Stimulated activated CD8-positive, alpha-beta memory T cell treated with anti-CD3 and anti-CD28 coated beads, Interleukin-15, amount 100 ng/mL, for 1 hour (primary cell): ENCODE data around the gene FAM83D.
A peak's percentile ranks its signal among the peaks of the same experiment; 100 is the strongest.
"Not testable (repeated sequence)": the region's sequence is repeated elsewhere in the genome, so short reads cannot be mapped to it uniquely, and the experiment has no call there.

Experiments used
- DNase-seq: peaks from one replicate; pipeline ENCODE4 v3.0.0-alpha.2; 2020; ENCODE audit warnings: low read depth

Gene FAM83D

GRCh38 chr20:38935967-38936407 lies 9.8 kb downstream of the FAM83D start:
- DNase-seq = no peak

- no peak for DNase-seq
Observed at GRCh38 chr20:38937000-38937399, 10.8 kb downstream of the FAM83D start.

- DNase-seq = no peak
Observed at GRCh38 chr20:38937978-38938473, 11.8 kb downstream of the FAM83D start.

DNA sequence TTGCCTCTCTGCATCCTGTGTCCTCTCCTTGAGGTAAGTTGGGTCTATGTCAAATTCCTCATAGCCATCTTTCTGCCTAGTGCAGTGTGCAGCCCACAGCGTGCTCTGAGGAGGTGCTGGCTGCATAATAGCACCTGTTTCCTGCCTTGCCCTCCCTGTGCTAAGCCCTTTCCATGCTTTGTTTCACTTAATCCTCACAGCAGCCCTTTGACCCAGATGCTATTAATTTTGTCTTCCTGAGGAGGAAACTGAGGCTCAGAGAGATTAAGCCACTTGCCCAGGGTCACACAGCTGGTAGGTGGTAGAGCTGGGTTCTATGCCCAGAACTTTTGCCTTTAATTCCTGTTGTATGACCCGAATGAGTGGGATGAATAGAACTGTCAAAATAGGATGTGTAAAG lies 13.5 kb downstream of the FAM83D start:
- DNase-seq = no peak

GRCh38 chr20:38940644-38941043 lies 14.4 kb downstream of the FAM83D start:
- no peak for DNase-seq

- DNase-seq = no peak
Observed at GRCh38 chr20:38941726-38942389, 15.6 kb downstream of the FAM83D start.

DNA sequence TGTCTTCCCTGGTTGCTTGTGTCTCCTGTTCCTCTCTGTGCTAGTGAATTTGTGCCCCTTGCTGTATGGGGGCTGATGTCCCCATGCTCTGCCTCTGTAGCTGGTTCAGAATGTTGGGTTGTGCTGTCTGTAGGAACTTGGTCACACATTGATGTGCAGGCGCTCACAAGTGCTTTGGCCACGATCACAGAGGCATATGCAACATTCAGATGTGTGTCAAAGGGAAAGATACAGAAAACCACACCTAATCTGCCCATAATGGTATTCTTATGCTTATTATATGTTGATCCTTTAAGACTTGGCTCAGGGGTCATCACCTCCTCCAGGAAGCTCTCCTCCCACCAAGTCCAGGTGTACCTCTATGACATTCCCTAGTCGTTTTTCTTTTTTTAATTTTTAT lies 18.8 kb downstream of the FAM83D start:
- DNase-seq = no peak

- no peak for DNase-seq
Observed at GRCh38 chr20:38946836-38947235, 20.6 kb downstream of the FAM83D start.

- no peak for DNase-seq
Observed at GRCh38 chr20:38947931-38948362, 21.7 kb downstream of the FAM83D start.

- no peak for DNase-seq
Observed at GRCh38 chr20:38950254-38950653, 24.0 kb downstream of the FAM83D start.

DNA sequence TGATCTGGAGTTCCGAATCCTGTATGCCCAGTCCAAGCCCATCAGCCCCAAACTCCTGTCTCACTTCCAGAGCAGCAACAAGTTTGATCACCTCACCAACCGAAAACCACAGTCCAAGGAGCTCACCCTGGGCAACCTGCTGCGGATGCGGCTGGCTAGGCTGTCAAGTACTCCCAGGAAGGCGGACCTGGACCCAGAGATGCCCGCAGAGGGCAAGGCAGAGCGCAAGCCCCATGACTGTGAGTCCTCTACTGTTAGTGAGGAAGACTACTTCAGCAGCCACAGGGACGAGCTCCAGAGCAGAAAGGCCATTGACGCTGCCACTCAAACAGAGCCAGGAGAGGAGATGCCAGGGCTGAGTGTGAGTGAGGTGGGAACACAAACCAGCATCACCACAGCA lies 25.4 kb downstream of the FAM83D start:
- DNase-seq = no peak

- no peak for DNase-seq
Observed at GRCh38 chr20:38952153-38952552, 25.9 kb downstream of the FAM83D start.

GRCh38 chr20:38953630-38954340 lies 27.6 kb downstream of the FAM83D start:
- DNase-seq = no peak

DNA sequence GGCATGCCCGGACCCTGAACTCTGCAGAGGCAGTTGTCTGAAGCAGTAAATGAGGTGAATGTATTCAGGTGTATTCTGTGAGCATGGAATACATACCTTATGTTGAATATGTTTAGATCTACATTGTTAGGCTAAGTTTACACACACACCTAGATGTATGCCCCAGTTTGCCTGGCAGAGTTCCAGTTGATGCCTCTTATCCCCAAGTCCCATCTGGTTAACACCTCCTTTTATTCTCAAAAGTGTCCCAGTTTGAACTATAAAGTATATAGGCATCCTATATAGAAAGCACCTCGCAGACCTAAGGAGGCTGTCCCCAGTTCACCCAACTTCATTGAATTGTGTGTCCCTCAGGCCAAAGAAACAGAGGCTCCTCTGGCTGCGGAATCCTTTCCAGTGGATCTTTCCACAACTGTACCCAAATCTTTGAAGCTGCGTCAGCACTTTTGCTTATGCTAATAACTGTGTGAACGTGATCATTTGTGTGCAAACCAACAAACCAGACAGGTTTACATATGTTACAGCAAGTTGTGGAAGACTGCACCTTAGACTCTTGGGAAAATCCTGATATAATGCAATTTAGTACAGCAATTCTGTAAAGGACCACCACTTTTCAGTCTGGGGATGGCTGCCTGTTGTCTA lies 31.1 kb downstream of the FAM83D start:
- no peak for DNase-seq

DNA sequence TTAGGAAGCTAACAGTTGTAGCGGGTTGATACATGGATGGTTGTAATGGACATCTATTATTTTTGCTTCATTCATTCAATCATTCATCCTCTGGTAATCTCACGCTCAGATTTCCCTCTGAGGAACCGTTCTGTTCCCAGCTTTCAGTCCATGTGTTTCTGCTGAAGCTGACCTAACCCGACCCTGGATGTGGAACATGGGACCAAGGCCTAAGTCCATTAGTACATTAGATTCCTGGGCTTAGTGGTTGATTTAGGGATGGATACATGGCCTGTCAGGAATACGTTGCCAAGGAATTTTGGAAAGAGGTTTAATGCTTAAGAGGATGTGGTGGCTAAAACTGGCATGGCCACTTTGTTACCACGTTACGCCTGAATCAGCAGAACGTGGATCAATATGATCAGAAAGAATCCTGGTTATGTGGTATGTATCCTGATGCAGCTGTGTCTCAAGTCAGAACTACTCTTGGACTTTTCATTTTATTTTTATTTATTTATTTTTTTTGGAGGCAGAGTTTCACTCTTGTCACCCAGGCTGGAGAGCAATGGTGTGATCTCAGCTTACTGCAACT lies 31.8 kb downstream of the FAM83D start:
- no peak for DNase-seq

GRCh38 chr20:38960187-38960687 lies 34.0 kb downstream of the FAM83D start:
- DNase-seq = not testable (repeated sequence)

GRCh38 chr20:38961530-38962043 lies 35.4 kb downstream of the FAM83D start:
- DNase-seq = no peak

DNA sequence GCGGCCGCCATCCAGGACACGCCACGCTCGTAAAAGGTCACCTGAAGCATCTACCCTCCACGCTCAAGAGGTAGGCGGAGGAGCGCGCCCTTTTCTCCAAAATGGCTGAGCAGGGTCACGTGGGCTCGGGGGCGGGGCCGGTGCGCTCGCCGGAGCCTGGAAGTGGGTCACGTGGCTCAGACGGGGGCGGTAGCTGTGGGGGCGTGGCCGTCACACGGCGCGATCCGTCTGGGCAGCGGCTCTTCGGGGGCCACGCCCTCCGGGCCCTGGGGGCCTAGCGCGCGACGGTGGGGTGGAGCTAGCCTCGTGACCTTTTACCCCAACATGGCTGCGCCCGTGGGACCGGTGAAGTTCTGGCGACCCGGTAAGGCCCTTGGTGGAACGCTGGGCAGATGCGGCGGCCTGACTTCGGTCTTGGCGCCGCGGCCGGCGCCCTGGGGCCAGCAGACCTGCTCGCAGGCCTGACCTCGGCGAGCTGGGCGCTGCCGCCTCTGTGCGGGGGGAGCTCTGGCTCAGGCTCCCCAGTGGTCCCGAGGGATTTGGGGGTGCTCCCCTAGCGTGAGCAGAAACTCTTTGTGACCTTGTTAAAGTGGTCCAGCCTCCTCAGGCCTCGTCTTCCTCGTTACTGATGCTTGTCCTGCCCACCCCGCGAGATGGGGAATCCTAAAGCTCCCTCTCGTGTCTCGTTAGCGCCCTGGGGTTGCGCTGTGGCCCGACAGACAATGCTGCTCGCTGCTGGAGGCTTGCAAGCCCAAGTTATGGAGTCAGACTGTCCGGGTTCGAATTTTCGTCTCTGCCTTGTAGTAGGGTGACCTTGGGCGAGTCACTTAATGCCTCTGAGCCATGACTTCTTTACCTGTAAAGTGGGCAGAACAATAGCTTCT lies 36.1 kb downstream of the FAM83D start, which contains the start of gene DHX35:
TSS of gene DHX35 (plus strand) at position 301 of the 884 bp plus-strand sequence. CDS start at position 325, 24 bp downstream.
- DNase-seq = peak; percentile 96

DNA sequence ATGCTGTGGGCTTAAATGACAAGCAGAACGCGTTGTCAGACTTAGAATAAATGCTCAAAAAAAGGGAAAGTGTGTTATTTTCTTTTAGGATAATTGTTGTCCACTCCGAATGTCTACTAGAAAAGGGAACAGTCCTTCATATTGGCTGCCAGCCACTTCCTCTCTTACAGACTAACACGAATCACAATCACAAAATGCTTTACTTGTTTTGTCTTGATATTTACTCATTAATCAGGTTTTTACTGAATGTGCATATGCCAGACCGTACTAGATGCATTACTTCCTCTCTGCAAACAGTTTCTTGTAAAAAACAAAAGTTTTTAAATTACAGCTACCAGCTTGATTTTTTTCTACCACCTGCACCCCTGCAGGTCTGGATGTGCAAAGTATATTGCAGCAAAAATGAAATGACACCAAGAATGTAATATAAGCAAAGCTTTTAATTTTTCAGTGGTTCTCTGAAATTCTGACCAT lies 36.7 kb downstream of the FAM83D start:
- DNase-seq = no peak

DNA sequence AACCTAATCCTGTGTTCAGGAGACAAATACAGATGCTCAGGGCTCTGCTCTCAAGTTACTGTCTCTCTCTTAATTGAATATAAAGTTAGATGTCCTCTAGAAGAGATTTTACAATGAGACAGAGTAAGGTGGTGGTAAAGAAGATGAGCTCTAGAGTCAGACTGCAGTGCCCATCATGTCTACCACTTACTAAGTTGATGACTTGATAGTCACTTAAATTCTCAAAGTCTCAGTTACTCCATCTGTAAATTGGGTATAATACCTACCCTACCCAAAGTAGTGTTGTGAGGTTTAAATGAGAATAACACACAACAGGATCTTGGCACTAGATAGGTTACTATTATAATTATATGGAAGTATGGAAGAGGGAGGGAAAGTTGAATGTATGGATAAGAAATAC lies 37.5 kb downstream of the FAM83D start:
- DNase-seq = no peak

DNA sequence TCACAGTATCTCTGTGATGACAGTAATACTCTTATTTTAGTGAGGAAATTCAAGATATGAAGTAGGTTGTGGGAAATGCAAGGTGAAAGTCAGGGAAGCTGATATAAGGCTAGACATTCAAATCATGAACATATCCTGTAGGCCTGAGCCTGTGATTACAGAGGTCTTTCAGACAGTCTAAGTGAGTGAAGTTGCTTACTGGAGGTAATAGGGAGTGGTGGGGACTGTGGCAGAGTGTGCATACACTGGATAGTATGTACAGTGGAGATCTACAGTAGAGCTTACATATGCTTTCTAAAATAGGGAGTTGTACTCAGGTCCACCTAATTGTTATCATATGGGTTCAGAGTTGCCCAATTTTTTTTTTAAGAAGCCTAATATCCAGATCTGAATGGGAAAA lies 39.0 kb downstream of the FAM83D start:
- no peak for DNase-seq
